Left cardiac atrium (tissue), 4 donors: Measurements from ENCODE around the gene FBN1. TPM values are rescaled to one million over a fixed set of nuclear protein-coding genes. Genes with fewer than 3 reads are reported as not detected.

ENCODE experiments used
- ATAC-seq, 2 donors: fragments of 200-7000 bp; cut with Tn5 transposase; one replicate each; pipeline ENCODE4 v1.9.1; 2020; ENCODE audit warnings: mild to moderate bottlenecking in 2 of 2, moderate library complexity in 2 of 2
- DNase-seq: peaks from one replicate; pipeline ENCODE4 v3.0.0-alpha.2; 2020
- intact Hi-C, 2 donors: fragments of 100-400 bp; cut with DNase I; formaldehyde crosslinking; loops; one replicate each; pipeline versions ENCODE4 v1.14.1 to v1.15.1; 2022 to 2023
- total RNA-seq, 2 donors: library from RNA; stranded (reverse); fragmentation: NEBNext Ultra II Directional; extraction: Animal tissue kit (Norgen Biotek cat#: 25700); gene quantifications; one replicate each; pipeline ENCODE4 v1.2.1, GENCODE V29; 2021
- donor health status: DM: no; HTN: yes; CAD: no.
- donor health status: DM: no; HTN: yes; CAD: no; lungs with severe emphysema.
- donor health status: DM: yes; HTN: yes; CAD: no.
- donor health status: Dilated cardiomyopathy.

Gene FBN1
- total RNA-seq, 2 donors from 2014 or later: 105 to 110 TPM

DNA sequence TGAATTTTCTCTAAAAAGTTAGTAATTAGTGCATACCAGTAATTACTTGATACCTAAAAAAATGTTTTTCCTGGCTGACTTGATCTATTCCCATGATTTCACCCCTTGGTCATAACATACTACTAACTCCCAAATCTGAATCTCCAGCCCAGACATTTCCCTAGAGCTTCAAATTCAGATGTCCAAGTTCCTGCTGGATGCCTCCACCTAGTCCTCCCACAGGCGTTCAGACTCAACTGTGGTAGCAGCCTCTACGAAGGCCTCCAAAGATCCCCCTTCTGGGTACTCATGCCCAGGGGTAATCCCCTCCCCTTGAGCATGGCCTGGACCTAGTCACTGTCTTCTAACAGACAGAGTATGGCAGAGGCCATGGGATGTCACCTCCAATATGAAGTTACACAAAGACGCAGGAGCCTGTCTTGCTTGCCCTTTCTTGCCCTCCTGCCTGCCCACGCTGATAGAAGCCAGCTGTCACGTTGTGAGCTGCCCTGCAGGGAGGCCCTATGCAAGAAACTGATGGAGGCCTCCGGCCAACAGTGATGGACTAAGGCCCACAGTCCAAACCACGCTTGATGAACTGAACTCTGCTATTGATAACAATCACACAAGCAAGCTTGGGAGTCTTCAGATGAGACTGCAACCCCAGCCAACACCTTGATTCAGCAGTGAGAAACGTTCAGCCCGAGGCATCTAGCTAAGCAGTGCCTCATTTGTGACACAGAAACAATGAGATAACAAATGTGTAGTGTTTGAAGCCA, 8.6 kb upstream of the FBN1 start:
- ATAC-seq (peak; percentile 61 to 82), DNase-seq (peak; percentile 47)
- intact Hi-C loops: no loop called here

- intact Hi-C loops: no loop called here
- ATAC-seq: peak in 1 of 2 donors; percentile 13
Observed at GRCh38 chr15:48653216-48653615, 7.7 kb upstream of the FBN1 start.

GRCh38 chr15:48652510-48653076, 7.1 kb upstream of the FBN1 start:
- intact Hi-C loops: no loop called here
- no peak for ATAC-seq
- no peak for DNase-seq

More at GRCh38 chr15:48653216-48653615, 7.7 kb upstream of the FBN1 start:
- no peak for DNase-seq

GRCh38 chr15:48650931-48651330, 5.4 kb upstream of the FBN1 start:
- intact Hi-C loops: no loop called here
- ATAC-seq (no peak), DNase-seq (no peak)

- DNase-seq (no peak), ATAC-seq (no peak)
- intact Hi-C loops: loop anchor here (10.0 kb wide), 3 partner anchors 147 to 283 kb away; no protein-coding TSS in a partner anchor
Observed at GRCh38 chr15:48647962-48648361, 2.5 kb upstream of the FBN1 start.

GRCh38 chr15:48646331-48646730, 822 bp upstream of the FBN1 start:
- intact Hi-C loops: loop anchor here (10.0 kb wide), 3 partner anchors 148 to 282 kb away; no protein-coding TSS in a partner anchor
- DNase-seq (no peak), ATAC-seq (no peak)

GRCh38 chr15:48644827-48645557, 517 bp downstream of the FBN1 start:
- intact Hi-C loops: loop anchor here (5.0 to 10.0 kb wide), 4 partner anchors 150 to 288 kb away; no protein-coding TSS in a partner anchor
- ATAC-seq (peak; percentile 54 to 70), DNase-seq (peak; percentile 71)

DNA sequence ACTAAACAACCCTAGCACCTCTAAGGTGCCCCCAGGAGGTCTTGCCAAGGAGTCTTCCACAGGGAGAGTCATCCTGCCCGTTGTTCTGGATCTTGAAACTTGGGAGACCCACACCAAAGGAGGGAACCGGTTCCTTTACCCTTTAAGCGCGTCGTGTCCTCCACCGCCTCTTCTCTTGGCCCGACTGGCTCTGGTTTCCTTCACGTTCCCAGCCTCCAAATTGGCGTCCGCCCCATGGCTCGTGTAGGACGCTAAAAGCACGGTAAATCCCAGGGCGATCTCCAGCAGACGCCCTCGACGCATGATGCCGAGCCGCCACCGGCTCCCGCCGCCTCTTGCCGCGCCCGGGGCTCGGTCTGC, 1.1 kb downstream of the FBN1 start:
- peak; percentile 58 for DNase-seq
- ATAC-seq: no peak
- intact Hi-C loops: loop anchor here (5.0 to 10.0 kb wide), 4 partner anchors 150 to 287 kb away; no protein-coding TSS in a partner anchor

DNA sequence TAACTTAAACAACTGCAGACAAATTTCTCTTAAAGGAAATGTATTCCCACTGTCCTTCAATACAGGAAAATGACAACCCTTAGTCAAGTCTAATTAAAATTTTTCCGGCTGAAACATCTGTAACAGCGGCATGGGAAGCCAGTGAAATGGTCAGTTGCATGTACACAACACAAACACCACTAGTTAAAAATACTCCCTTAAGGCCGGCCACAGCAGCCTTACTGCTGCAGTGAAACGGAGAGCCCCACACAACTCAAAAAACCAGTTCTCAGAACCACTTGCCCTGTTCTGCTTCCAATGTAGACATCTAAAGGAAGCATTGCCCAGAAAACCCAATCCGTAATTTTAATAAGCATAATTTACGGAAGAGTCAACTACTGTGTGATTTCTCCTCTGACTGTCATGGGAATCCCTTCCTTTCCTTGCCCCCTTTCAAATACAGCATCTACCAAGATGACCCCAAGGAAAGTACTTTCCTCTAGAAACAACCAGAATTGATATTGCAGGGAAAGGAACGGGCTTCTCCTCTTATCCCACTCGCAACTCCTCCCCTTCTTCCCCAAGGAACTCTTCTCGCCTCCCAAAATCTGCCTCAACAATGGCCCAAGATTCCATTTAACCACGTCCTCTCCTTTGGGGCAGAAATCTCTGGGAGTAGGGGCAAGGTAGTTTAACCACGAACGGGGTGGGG, 1.6 kb downstream of the FBN1 start:
- ATAC-seq: no peak
- no peak for DNase-seq
- intact Hi-C loops: loop anchor here (5.0 to 10.0 kb wide), 4 partner anchors 151 to 287 kb away; no protein-coding TSS in a partner anchor

GRCh38 chr15:48643206-48643605, 2.3 kb downstream of the FBN1 start:
- DNase-seq: no peak
- intact Hi-C loops: loop anchor here (5.0 to 10.0 kb wide), 4 partner anchors 152 to 286 kb away; no protein-coding TSS in a partner anchor
- ATAC-seq: no peak

DNA sequence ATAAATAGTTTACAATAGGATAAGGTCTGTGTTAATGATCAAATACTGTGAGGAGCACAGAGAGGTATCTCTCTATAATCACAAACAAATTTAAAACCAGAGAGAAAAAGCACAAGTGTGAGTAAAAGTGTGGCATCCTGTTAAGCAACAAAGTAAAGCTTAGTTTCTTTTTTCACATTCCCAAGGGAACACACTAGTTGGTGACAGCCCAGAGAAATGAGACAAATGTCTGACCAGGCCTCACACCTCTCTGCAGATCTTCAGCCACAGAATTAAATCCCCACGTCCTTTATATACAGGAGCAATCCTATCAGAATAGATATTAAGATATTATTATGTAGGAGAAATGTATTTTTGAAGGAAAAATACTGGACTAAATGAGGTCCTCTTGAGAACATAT, 2.7 kb downstream of the FBN1 start:
- DNase-seq (no peak), ATAC-seq (no peak)
- intact Hi-C loops: loop anchor here (5.0 to 10.0 kb wide), 4 partner anchors 152 to 285 kb away; no protein-coding TSS in a partner anchor

DNA sequence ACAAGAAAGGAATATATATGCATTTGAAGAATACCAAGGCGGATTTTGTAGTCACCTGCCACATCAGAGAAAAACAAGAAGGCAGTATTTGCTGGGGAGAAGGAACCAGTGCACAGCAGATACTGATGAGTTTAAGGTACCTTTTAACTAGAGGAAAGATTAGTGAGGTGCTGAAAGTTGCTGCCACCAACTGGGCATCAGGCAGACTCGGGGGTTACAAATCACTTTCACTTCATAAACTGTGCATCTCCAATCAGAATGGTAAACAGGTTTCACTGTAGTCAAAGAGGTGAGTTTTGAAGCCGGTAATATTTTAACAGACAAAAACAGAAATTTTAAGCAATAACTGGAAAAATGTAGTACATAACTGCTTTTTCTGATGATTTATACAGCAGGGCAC, 4.1 kb downstream of the FBN1 start:
- ATAC-seq (no peak), DNase-seq (no peak)
- intact Hi-C loops: loop anchor here (5.0 to 10.0 kb wide), 4 partner anchors 153 to 284 kb away; no protein-coding TSS in a partner anchor

DNA sequence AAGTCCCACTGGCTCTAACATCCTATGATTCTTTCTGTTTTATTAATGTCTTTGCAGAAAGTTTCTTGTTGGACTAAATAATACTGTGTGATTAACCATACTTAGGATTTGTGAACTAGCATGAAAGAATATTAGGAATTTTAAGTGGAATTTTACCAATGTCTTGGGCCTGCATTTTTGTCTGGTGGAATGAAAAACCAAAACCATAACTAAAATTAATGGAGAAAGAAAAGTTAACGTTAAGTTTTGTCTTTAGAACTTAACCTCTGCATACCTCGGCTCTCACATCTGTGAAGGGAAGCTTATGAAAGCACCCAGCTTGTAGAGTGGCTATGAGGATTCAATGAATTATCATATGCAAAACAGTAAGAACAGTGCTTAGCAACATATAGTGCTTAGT, 6.5 kb downstream of the FBN1 start:
- intact Hi-C loops: no loop called here
- ATAC-seq (no peak), DNase-seq (no peak)

DNA sequence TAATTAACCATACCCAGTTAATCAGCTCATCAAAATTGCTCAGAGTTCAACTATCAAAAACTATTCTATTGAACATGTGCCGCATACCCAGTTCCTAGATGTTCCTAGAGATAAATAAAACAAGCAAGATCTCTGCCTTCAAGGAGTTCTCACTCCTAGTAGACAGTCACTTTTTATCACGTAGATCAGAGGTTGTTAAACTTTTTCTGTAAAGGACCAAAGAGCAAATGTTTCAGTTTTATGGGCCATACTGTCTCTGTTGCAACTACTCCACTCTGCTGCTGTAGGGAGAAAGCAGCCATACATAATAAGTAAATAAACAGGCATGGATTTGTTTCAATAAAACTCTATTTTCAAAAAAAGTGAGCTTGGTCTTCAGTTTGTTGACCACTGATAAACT, 7.9 kb downstream of the FBN1 start:
- intact Hi-C loops: no loop called here
- DNase-seq: no peak
- no peak for ATAC-seq

- intact Hi-C loops: no loop called here
- ATAC-seq (peak in 1 of 2 donors; percentile 43), DNase-seq (no peak)
Observed at GRCh38 chr15:48636511-48636910, 9.0 kb downstream of the FBN1 start.

- intact Hi-C loops: no loop called here
- ATAC-seq (peak in 1 of 2 donors; percentile 12), DNase-seq (no peak)
Observed at GRCh38 chr15:48634893-48635292, 10.6 kb downstream of the FBN1 start.

GRCh38 chr15:48634096-48634495, 11.4 kb downstream of the FBN1 start:
- intact Hi-C loops: no loop called here
- DNase-seq (no peak), ATAC-seq (no peak)

GRCh38 chr15:48632651-48633050, 12.9 kb downstream of the FBN1 start:
- no peak for ATAC-seq
- DNase-seq: no peak
- intact Hi-C loops: no loop called here

- DNase-seq (peak; percentile 63), ATAC-seq (peak; percentile 68 to 81)
- intact Hi-C loops: no loop called here
Observed at GRCh38 chr15:48631176-48631770, 14.2 kb downstream of the FBN1 start.
